Left hindlimb (tissue), 1 donor: ENCODE results near the gene BSPRY.
"Not testable (repeated sequence)": the region's sequence is repeated elsewhere in the genome, so short reads cannot be mapped to it uniquely, and the experiment has no call there.

Experiments
- DNase-seq: peaks from one replicate; pipeline ENCODE4 v3.0.0-alpha.2; 2018

Gene BSPRY

GRCh38 chr9:113341712-113342410, 7.5 kb upstream of the BSPRY start:
- no peak for DNase-seq

GRCh38 chr9:113343732-113344231, 5.6 kb upstream of the BSPRY start:
- DNase-seq: peak; percentile 77

- no peak for DNase-seq
Measured at GRCh38 chr9:113345190-113345589, 4.2 kb upstream of the BSPRY start.

- DNase-seq: no peak
Measured at GRCh38 chr9:113345671-113346070, 3.7 kb upstream of the BSPRY start.

- no peak for DNase-seq
Measured at GRCh38 chr9:113348437-113348836, 904 bp upstream of the BSPRY start.

- DNase-seq: no peak
Measured at GRCh38 chr9:113349066-113349444, 286 bp upstream of the BSPRY start.

GRCh38 chr9:113350107-113350661, 843 bp downstream of the BSPRY start:
- no peak for DNase-seq

- DNase-seq: no peak
Measured at GRCh38 chr9:113350937-113351336, 1.6 kb downstream of the BSPRY start.

- no peak for DNase-seq
Measured at GRCh38 chr9:113352006-113352405, 2.7 kb downstream of the BSPRY start.

- DNase-seq: no peak
Measured at GRCh38 chr9:113352411-113352810, 3.1 kb downstream of the BSPRY start.

GRCh38 chr9:113355040-113355596, 5.8 kb downstream of the BSPRY start:
- DNase-seq: no peak

GRCh38 chr9:113356686-113357292, 7.4 kb downstream of the BSPRY start:
- no peak for DNase-seq

GRCh38 chr9:113359385-113359784, 10.0 kb downstream of the BSPRY start:
- no peak for DNase-seq

GRCh38 chr9:113360242-113360842, 11.0 kb downstream of the BSPRY start:
- DNase-seq: no peak

GRCh38 chr9:113361304-113362018, 12.1 kb downstream of the BSPRY start:
- no peak for DNase-seq

GRCh38 chr9:113363336-113363735, 14.0 kb downstream of the BSPRY start:
- DNase-seq: no peak

GRCh38 chr9:113364951-113365350, 15.6 kb downstream of the BSPRY start:
- DNase-seq: no peak

GRCh38 chr9:113365652-113366051, 16.3 kb downstream of the BSPRY start:
- DNase-seq: not testable (repeated sequence)

- no peak for DNase-seq
Measured at GRCh38 chr9:113368348-113368981, 19.1 kb downstream of the BSPRY start.

GRCh38 chr9:113368982-113369854, 19.9 kb downstream of the BSPRY start:
- DNase-seq: no peak

- no peak for DNase-seq
Measured at GRCh38 chr9:113369855-113370140, 20.5 kb downstream of the BSPRY start.
